Breast epithelium (tissue), 3 donors: Measurements from ENCODE around the gene MGST2.
"Not testable (repeated sequence)": the region's sequence is repeated elsewhere in the genome, so short reads cannot be mapped to it uniquely, and the experiment has no call there.

Experiments
- CTCF ChIP-seq, 3 donors: fragments of 450-650 bp; IDR thresholded peaks; one replicate each; pipeline ENCODE4 v1.5.1; 2016 to 2017; ENCODE audit warnings: antibody characterized with exemption in 3 of 3, mild to moderate bottlenecking in 3 of 3, moderate library complexity in 3 of 3
- POLR2A ChIP-seq: fragments of 450-650 bp; IDR thresholded peaks from one replicate; pipeline ENCODE4 v1.6.1; 2016; ENCODE audit warnings: antibody characterized with exemption, mild to moderate bottlenecking, moderate library complexity
- POLR2AphosphoS5 ChIP-seq, 3 donors: sonication (generic); formaldehyde crosslinking; IDR thresholded peaks; one replicate each; pipeline ENCODE4 v1.6.1; 2017; ENCODE audit warnings: antibody characterized with exemption in 3 of 3

GRCh38 chr4:139698167-139698925, 32.7 kb downstream of the MGST2 start:
- not testable (repeated sequence) for TF ChIP-seq CTCF (IDR thresholded peaks at IDR 0.05); POLR2AphosphoS5 (IDR thresholded peaks at IDR 0.05); POLR2A
